Calu3 (cell line): Measurements from ENCODE around the gene SYCN. TPM values are rescaled to one million over a fixed set of nuclear protein-coding genes. Genes with fewer than 3 reads are reported as not detected.
A peak's percentile ranks its signal among the peaks of the same experiment; 100 is the strongest.
"Not testable (repeated sequence)": the region's sequence is repeated elsewhere in the genome, so short reads cannot be mapped to it uniquely, and the experiment has no call there.

Experiments
- BruUV-seq: library from RNA; stranded (reverse); fragments of 400-500 nt; replicated peaks from 2 replicates; lab custom pipeline; 2021; lab: Mats Ljungman, UMichigan
- CTCF ChIA-PET: fragments of 300-600 bp; sonication (Branson Sonifier 250); formaldehyde crosslinking; loops from one replicate; lab custom pipeline; 2022; ENCODE audit warnings: antibody characterized with exemption; lab: Charles Lee
- DNase-seq: peaks from one replicate; pipeline ENCODE4 v3.0.0; 2022
- H3K27ac Mint-ChIP-seq: one replicate; pipeline ENCODE4 v1.8.0; 2022; ENCODE audit warnings: mixed read lengths; ENCODE audit not compliant: unreplicated experiment
- H3K27me3 Mint-ChIP-seq: one replicate; pipeline ENCODE4 v1.8.0; 2022; ENCODE audit warnings: mixed read lengths; ENCODE audit not compliant: unreplicated experiment
- H3K36me3 Mint-ChIP-seq: one replicate; pipeline ENCODE4 v1.8.0; 2022; ENCODE audit warnings: mild to moderate bottlenecking, moderate library complexity, mixed read lengths; ENCODE audit not compliant: insufficient read depth, unreplicated experiment
- H3K4me1 Mint-ChIP-seq: one replicate; pipeline ENCODE4 v1.8.0; 2022; ENCODE audit warnings: mild to moderate bottlenecking, low read depth, mixed read lengths; ENCODE audit not compliant: unreplicated experiment
- H3K4me3 Mint-ChIP-seq: one replicate; pipeline ENCODE4 v1.8.0; 2022; ENCODE audit warnings: mild to moderate bottlenecking, low read depth, moderate library complexity, mixed read lengths; ENCODE audit not compliant: unreplicated experiment
- H3K9me3 Mint-ChIP-seq: one replicate; pipeline ENCODE4 v1.8.0; 2022; ENCODE audit warnings: low read depth, mixed read lengths; ENCODE audit not compliant: unreplicated experiment
- intact Hi-C: fragments of 100-400 bp; cut with micrococcal nuclease; formaldehyde crosslinking; loops from one replicate; pipeline ENCODE4 v1.10.0; 2022; ENCODE audit not compliant: unreplicated experiment
- total RNA-seq: library from RNA; stranded (reverse); gene quantifications from 2 replicates; pipeline ENCODE4 v1.2.3, GENCODE V29; 2022
- TF ChIP-seq, protein P1 (sequence below): fragments of 200-600 bp; IDR thresholded peaks from one replicate; pipeline ENCODE4 v1.8.0; 2022; ENCODE audit warnings: antibody characterized with exemption; ENCODE audit not compliant: unreplicated experiment

The SYCN gene
- total RNA-seq, 1 experiment from 2014 or later = not detected

- TF ChIP-seq, protein P1, sequence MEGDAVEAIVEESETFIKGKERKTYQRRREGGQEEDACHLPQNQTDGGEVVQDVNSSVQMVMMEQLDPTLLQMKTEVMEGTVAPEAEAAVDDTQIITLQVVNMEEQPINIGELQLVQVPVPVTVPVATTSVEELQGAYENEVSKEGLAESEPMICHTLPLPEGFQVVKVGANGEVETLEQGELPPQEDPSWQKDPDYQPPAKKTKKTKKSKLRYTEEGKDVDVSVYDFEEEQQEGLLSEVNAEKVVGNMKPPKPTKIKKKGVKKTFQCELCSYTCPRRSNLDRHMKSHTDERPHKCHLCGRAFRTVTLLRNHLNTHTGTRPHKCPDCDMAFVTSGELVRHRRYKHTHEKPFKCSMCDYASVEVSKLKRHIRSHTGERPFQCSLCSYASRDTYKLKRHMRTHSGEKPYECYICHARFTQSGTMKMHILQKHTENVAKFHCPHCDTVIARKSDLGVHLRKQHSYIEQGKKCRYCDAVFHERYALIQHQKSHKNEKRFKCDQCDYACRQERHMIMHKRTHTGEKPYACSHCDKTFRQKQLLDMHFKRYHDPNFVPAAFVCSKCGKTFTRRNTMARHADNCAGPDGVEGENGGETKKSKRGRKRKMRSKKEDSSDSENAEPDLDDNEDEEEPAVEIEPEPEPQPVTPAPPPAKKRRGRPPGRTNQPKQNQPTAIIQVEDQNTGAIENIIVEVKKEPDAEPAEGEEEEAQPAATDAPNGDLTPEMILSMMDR = no peak
- CTCF ChIA-PET = no interaction called here
- H3K27me3 Mint-ChIP-seq = peaks cover 66% of the 10 kb centered on the region
- H3K4me3 Mint-ChIP-seq = no peak overlapping the region
- BruUV-seq = no TSS peak
- no peaks in the 10 kb centered on the region for H3K36me3 Mint-ChIP-seq
- DNase-seq = no peak
- intact Hi-C loops = loop anchor here (10.0 kb wide), 1 partner anchor 46 kb away; the partner anchor contains the start of gene IFNL2
- H3K27ac Mint-ChIP-seq = no peak overlapping the region
- peaks cover 4% of the 10 kb centered on the region for H3K9me3 Mint-ChIP-seq
- H3K4me1 Mint-ChIP-seq = no peaks in the 10 kb centered on the region
Observed at GRCh38 chr19:39218230-39219007, 14.4 kb upstream of the SYCN start.

GRCh38 chr19:39217094-39217493, 13.0 kb upstream of the SYCN start:
- no peak overlapping the region for H3K27ac Mint-ChIP-seq
- no TSS peak for BruUV-seq
- no peak for DNase-seq

DNA sequence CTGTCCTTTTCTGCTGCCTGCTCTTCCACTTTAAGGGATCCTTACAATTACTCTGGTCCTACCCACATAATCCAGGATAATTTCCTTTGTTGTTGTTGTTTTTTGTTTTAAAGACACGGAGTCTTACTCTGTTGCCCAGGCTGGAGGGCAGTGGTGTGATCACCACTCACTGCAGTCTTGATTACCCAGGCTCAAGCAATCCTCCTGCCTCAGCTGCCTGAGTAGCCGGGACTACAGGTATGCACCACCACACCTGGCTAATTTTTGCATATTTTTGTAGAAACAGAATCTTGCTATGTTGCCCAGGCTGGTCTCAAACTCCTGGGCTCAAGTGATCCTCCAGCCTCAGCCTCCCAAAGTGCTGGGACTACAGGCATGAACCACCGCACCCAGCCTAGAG, 11.3 kb upstream of the SYCN start:
- H3K27ac Mint-ChIP-seq = not testable (repeated sequence)

More at GRCh38 chr19:39217094-39217493, 13.0 kb upstream of the SYCN start:
- H3K36me3 Mint-ChIP-seq = no peaks in the 10 kb centered on the region
- no peaks in the 10 kb centered on the region for H3K4me1 Mint-ChIP-seq
- intact Hi-C loops = loop anchor here (10.0 kb wide), 1 partner anchor 48 kb away; the partner anchor contains the start of gene IFNL2
- TF ChIP-seq, protein P1 = no peak
- H3K27me3 Mint-ChIP-seq = peaks cover 60% of the 10 kb centered on the region
- CTCF ChIA-PET = interaction anchor here (0.6 to 0.7 kb wide), 2 partner anchors 80 to 88 kb away, joined by 4 read pairs; no protein-coding TSS in a partner anchor
- no peak overlapping the region for H3K4me3 Mint-ChIP-seq
- H3K9me3 Mint-ChIP-seq = peaks cover 4% of the 10 kb centered on the region

DNA sequence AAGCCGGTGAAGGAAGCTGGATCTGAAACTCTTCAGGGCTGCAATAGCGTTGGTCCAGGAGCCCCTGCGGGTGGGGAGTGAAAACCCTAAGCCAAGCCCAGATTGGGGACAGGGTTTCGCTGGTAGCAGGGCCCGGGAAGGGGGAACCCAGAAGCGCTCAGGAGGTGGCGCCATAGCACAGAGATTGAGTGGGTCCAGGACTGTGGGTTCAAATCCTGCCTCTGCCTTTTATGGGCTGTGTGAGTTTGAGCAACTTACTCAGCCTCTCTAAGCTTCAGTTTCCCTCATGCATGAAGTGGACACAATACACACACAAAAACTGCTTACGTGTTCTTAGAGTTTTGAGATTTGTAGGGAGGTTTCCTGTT, 8.3 kb upstream of the SYCN start:
- peak; percentile 64 for DNase-seq
- H3K27me3 Mint-ChIP-seq = peaks cover 45% of the 10 kb centered on the region

More for the DNA sequence above, 11.3 kb upstream of the SYCN start:
- CTCF ChIA-PET, H3K9me3 Mint-ChIP-seq, H3K36me3 Mint-ChIP-seq, H3K4me3 Mint-ChIP-seq, DNase-seq, H3K4me1 Mint-ChIP-seq, BruUV-seq: not testable (repeated sequence)
- H3K27me3 Mint-ChIP-seq = peaks cover 43% of the 10 kb centered on the region
- intact Hi-C loops = loop anchor here (10.0 kb wide), 1 partner anchor 49 kb away; the partner anchor contains the start of gene IFNL2

More for the DNA sequence above, 8.3 kb upstream of the SYCN start:
- TF ChIP-seq, protein P1 = peak; percentile 44
- no peaks in the 10 kb centered on the region for H3K36me3 Mint-ChIP-seq
- CTCF ChIA-PET = interaction anchor here (0.6 to 1.3 kb wide), 3 partner anchors 9 to 97 kb away, joined by 5 to 6 read pairs (median 5); no protein-coding TSS in a partner anchor
- no peaks in the 10 kb centered on the region for H3K4me1 Mint-ChIP-seq
- intact Hi-C loops = loop anchor here (2.0 to 10.0 kb wide), 2 partner anchors 52 to 114 kb away; partner anchors contain the start of gene IFNL2
- BruUV-seq = no TSS peak
- no peak overlapping the region for H3K4me3 Mint-ChIP-seq
- H3K9me3 Mint-ChIP-seq = peaks cover 4% of the 10 kb centered on the region
- no peak overlapping the region for H3K27ac Mint-ChIP-seq
